GM13976 (cell line): Measurements from ENCODE around the gene FAM151A.

Experiments used
- DNase-seq: peaks from one replicate; pipeline ENCODE4 v3.0.0; 2012; ENCODE audit warnings: low spot score
- CTCF ChIP-seq: IDR thresholded peaks from 2 replicates; pipeline ENCODE4 v1.5.1; 2012; ENCODE audit warnings: borderline replicate concordance, mild to moderate bottlenecking; ENCODE audit not compliant: insufficient read depth; ENCODE audit errors: extremely low read depth, missing control alignments, control extremely low read depth
- in situ Hi-C: fragments of 300-500 bp; cut with MboI; formaldehyde crosslinking; loops from one replicate; pipeline ENCODE4 v1.12.0; 2022; ENCODE audit warnings: low sequenced_read_pairs, mixed read lengths, inconsistent platforms; ENCODE audit not compliant: unreplicated experiment

FAM151A gene

GRCh38 chr1:54603241-54603640 lies 20.1 kb downstream of the FAM151A start:
- no peak for TF ChIP-seq CTCF
- in situ Hi-C loops, result no loop called here
- DNase-seq, result no peak

GRCh38 chr1:54602554-54602953 lies 20.8 kb downstream of the FAM151A start:
- in situ Hi-C loops, result no loop called here
- no peak for TF ChIP-seq CTCF
- no peak for DNase-seq

- no peak for TF ChIP-seq CTCF
- in situ Hi-C loops, result no loop called here
- DNase-seq, result no peak
Measured at GRCh38 chr1:54601730-54602129, 21.6 kb downstream of the FAM151A start.

GRCh38 chr1:54600947-54601721 lies 22.2 kb downstream of the FAM151A start:
- in situ Hi-C loops, result no loop called here
- TF ChIP-seq CTCF, result no peak
- no peak for DNase-seq

- no peak for TF ChIP-seq CTCF
- no peak for DNase-seq
- in situ Hi-C loops, result no loop called here
Measured at GRCh38 chr1:54599211-54599823, 24.0 kb downstream of the FAM151A start.

GRCh38 chr1:54597455-54598030 lies 25.8 kb downstream of the FAM151A start:
- DNase-seq, result no peak
- in situ Hi-C loops, result no loop called here
- TF ChIP-seq CTCF, result no peak
